HCT116 (cell line): Measurements from ENCODE around the gene NF2. TPM values are rescaled to one million over a fixed set of nuclear protein-coding genes. Genes with fewer than 3 reads are reported as not detected.

ENCODE experiments used
- ATAC-seq: fragments of 200-7000 bp; cut with Tn5 transposase; 2 replicates; pipeline ENCODE4 v1.9.1; 2020; ENCODE audit warnings: mild to moderate bottlenecking, moderate library complexity
- BruUV-seq: library from RNA; stranded (reverse); fragments of 400-500 nt; replicated peaks from 2 replicates; lab custom pipeline; 2021; lab: Mats Ljungman, UMichigan
- CTCF ChIA-PET: fragments of 300-600 bp; sonication (Branson Sonifier 250); formaldehyde crosslinking; loops from one replicate; lab custom pipeline; 2021; ENCODE audit warnings: antibody characterized with exemption; lab: Charles Lee
- POLR2A ChIA-PET: fragments of 300-600, 350-600 bp; sonication (Branson Sonifier 250); formaldehyde crosslinking; loops from one replicate; lab custom pipeline; 2021; ENCODE audit warnings: antibody characterized with exemption; lab: Charles Lee
- RAD21 ChIA-PET, 2 experiments: fragments of 300-600 bp; sonication (Branson Sonifier 250); formaldehyde crosslinking; loops; one replicate each; lab custom pipeline; 2023; ENCODE audit warnings: low total read pairs in 2 of 2; ENCODE audit not compliant: uncharacterized antibody in 2 of 2, unreplicated experiment in 2 of 2, low non-redundant PET in 1 of 2; lab: Charles Lee
- DNase-seq: peaks from one replicate; pipeline ENCODE4 v3.0.0-alpha.2; 2010; ENCODE audit warnings: low read depth, low spot score
- H2AFZ ChIP-seq: fragments of 200-600 bp; shearing (Covaris generic), sonication (generic); 2 replicates; pipeline ENCODE4 v1.6.1; 2017; ENCODE audit warnings: low read depth, mixed run types, mixed read lengths, antibody characterized with exemption, low read length; ENCODE audit not compliant: poor library complexity, severe bottlenecking
- H3K27ac ChIP-seq: 2 replicates; pipeline ENCODE4 v1.5.1; 2012; ENCODE audit warnings: low read depth, low read length
- H3K27me3 ChIP-seq: fragments of 200-600 bp; sonication (generic); 2 replicates; pipeline ENCODE4 v1.6.1; 2016; ENCODE audit warnings: mixed run types, low read length, mixed read lengths; ENCODE audit not compliant: insufficient read depth
- H3K36me3 ChIP-seq, 2 experiments: fragments of 200-500 bp in 1 of 2; fragments of 200-600 bp in 1 of 2; sonication (Bioruptor generic) in 1 of 2; sonication (generic) in 1 of 2; 2 replicates each; pipeline versions ENCODE4 v1.5.1 to v1.6.1; 2014 to 2016; ENCODE audit warnings: low read length in 2 of 2, inconsistent platforms in 1 of 2, mixed read lengths in 1 of 2, mixed run types in 1 of 2; ENCODE audit not compliant: insufficient read depth in 2 of 2, control insufficient read depth in 1 of 2
- H3K4me1 ChIP-seq, 2 experiments: fragments of 200-600 bp in 1 of 2; sonication (generic) in 1 of 2; 2 replicates each; pipeline versions ENCODE4 v1.5.1 to v1.6.1; 2012 to 2017; ENCODE audit warnings: low read length in 2 of 2, inconsistent platforms in 1 of 2, mild to moderate bottlenecking in 1 of 2, mixed read lengths in 1 of 2, mixed run types in 1 of 2, moderate library complexity in 1 of 2; ENCODE audit not compliant: insufficient read depth in 2 of 2, control insufficient read depth in 1 of 2
- H3K4me2 ChIP-seq: fragments of 200-600 bp; sonication (generic); 2 replicates; pipeline ENCODE4 v1.6.1; 2017; ENCODE audit warnings: mixed run types, low read length, mixed read lengths
- H3K4me3 ChIP-seq, 2 experiments: fragments of 200-600 bp in 1 of 2; sonication (generic) in 1 of 2; replicated peaks in 1 of 2; 2 replicates each; pipeline ENCODE4 v1.5.1; 2011 to 2016; ENCODE audit warnings: low read length in 2 of 2, control low read depth in 1 of 2, low read depth in 1 of 2, mild to moderate bottlenecking in 1 of 2, mixed read lengths in 1 of 2, mixed run types in 1 of 2
- H3K79me2 ChIP-seq: fragments of 200-600 bp; sonication (generic); 2 replicates; pipeline ENCODE4 v1.6.1; 2017; ENCODE audit warnings: mild to moderate bottlenecking, mixed run types, low read length, moderate library complexity, mixed read lengths; ENCODE audit not compliant: insufficient read depth
- H3K9ac ChIP-seq: fragments of 200-600 bp; sonication (generic); 2 replicates; pipeline ENCODE4 v1.6.1; 2016; ENCODE audit warnings: low read length, mixed read lengths
- H3K9me2 ChIP-seq: fragments of 200-600 bp; sonication (generic), shearing (Covaris generic); 2 replicates; pipeline ENCODE4 v1.6.1; 2017; ENCODE audit warnings: mixed run types, mild to moderate bottlenecking, moderate library complexity; ENCODE audit not compliant: insufficient read depth
- H3K9me3 ChIP-seq, 2 experiments: fragments of 200-500 bp in 1 of 2; fragments of 200-600 bp in 1 of 2; sonication (Bioruptor generic) in 1 of 2; sonication (generic) in 1 of 2; 2 replicates each; pipeline ENCODE4 v1.6.1; 2014 to 2017; ENCODE audit warnings: low read length in 2 of 2, mixed read lengths in 2 of 2, inconsistent platforms in 1 of 2, low read depth in 1 of 2, mild to moderate bottlenecking in 1 of 2, mixed run types in 1 of 2, moderate library complexity in 1 of 2; ENCODE audit not compliant: control insufficient read depth in 1 of 2, insufficient read depth in 1 of 2
- H4K20me1 ChIP-seq: fragments of 200-600 bp; sonication (generic), shearing (Covaris generic); 2 replicates; pipeline ENCODE4 v1.6.1; 2017; ENCODE audit warnings: mixed run types, mild to moderate bottlenecking, moderate library complexity; ENCODE audit not compliant: insufficient read depth
- ATF3 ChIP-seq: IDR thresholded peaks from 2 replicates; pipeline ENCODE4 v1.6.1; 2012
- CBX3 ChIP-seq: IDR thresholded peaks from 2 replicates; pipeline ENCODE4 v1.6.1; 2012; ENCODE audit warnings: low read depth
- CEBPB ChIP-seq: IDR thresholded peaks from 2 replicates; pipeline ENCODE4 v1.6.1; 2012; ENCODE audit warnings: low read depth
- CTCF ChIP-seq, 3 experiments: fragments of 200-600 bp in 1 of 3; sonication (generic) in 1 of 3; IDR thresholded peaks in 2 of 3; conservative IDR thresholded peaks in 1 of 3; 2 replicates each; pipeline ENCODE4 v1.5.1; 2012 to 2017; ENCODE audit warnings: low read depth in 2 of 3, low read length in 2 of 3, antibody characterized with exemption in 1 of 3, borderline replicate concordance in 1 of 3, control low read depth in 1 of 3, mild to moderate bottlenecking in 1 of 3, mixed read lengths in 1 of 3, mixed run types in 1 of 3, moderate library complexity in 1 of 3; ENCODE audit not compliant: insufficient read depth in 1 of 3
- ELF1 ChIP-seq: IDR thresholded peaks from 2 replicates; pipeline ENCODE4 v1.6.1; 2012; ENCODE audit warnings: low read depth, borderline replicate concordance
- EZH2 ChIP-seq: fragments of 200-600 bp; sonication (generic); IDR thresholded peaks from 2 replicates; pipeline ENCODE4 v1.6.1; 2017; ENCODE audit warnings: antibody characterized with exemption, mixed run types
- SIN3A ChIP-seq: IDR thresholded peaks from 2 replicates; pipeline ENCODE4 v1.6.1; 2012; ENCODE audit warnings: low read depth
- SP1 ChIP-seq: IDR thresholded peaks from 2 replicates; pipeline ENCODE4 v1.6.1; 2012; ENCODE audit warnings: low read depth
- SRF ChIP-seq: IDR thresholded peaks from 2 replicates; pipeline ENCODE4 v1.6.1; 2012; ENCODE audit warnings: low read depth
- TCF7L2 ChIP-seq: IDR thresholded peaks from 2 replicates; pipeline ENCODE4 v1.7.0; 2011; ENCODE audit warnings: borderline replicate concordance, inconsistent platforms; ENCODE audit not compliant: insufficient read depth, insufficient read length; ENCODE audit errors: extremely low read depth
- ZFX ChIP-seq: fragments of 450-650 bp; IDR thresholded peaks from 2 replicates; pipeline ENCODE4 v1.6.1; 2017
- ZNF274 ChIP-seq: fragments of 200-500 bp; sonication (Bioruptor generic); IDR thresholded peaks from 2 replicates; pipeline ENCODE4 v1.6.1; 2014; ENCODE audit warnings: mild to moderate bottlenecking, low read depth, low read length, inconsistent platforms
- intact Hi-C: fragments of 100-400 bp; cut with micrococcal nuclease; formaldehyde crosslinking; loops from 2 replicates; pipeline ENCODE4 v1.10.0; 2022
- total RNA-seq: library from RNA; stranded (reverse); gene quantifications from one replicate; pipeline ENCODE4 v1.2.1, GENCODE V29; 2021; ENCODE audit not compliant: unreplicated experiment

Gene NF2
- total RNA-seq, 1 experiment from 2014 or later, result 70.2 TPM

GRCh38 chr22:29739346-29739875 is 136.0 kb downstream of the NF2 start:
- no peak overlapping the region for H3K4me3 ChIP-seq
- no peaks in the 10 kb centered on the region for H3K4me1 ChIP-seq
- intact Hi-C loops, result no loop called here
- no peaks in the 10 kb centered on the region for H3K79me2 ChIP-seq
- no peak overlapping the region for H3K27ac ChIP-seq
- no peaks in the 10 kb centered on the region for H4K20me1 ChIP-seq
- H3K4me2 ChIP-seq, result no peak overlapping the region
- H3K9me3 ChIP-seq, result no peaks in the 10 kb centered on the region
- ChIA-PET RAD21 (no interaction called here), POLR2A (no interaction called here), CTCF (no interaction called here)
- ATAC-seq (no peak), DNase-seq (no peak)
- H2AFZ ChIP-seq, result no peak overlapping the region
- no peaks in the 10 kb centered on the region for H3K27me3 ChIP-seq
- no TSS peak for BruUV-seq
- no peaks in the 10 kb centered on the region for H3K36me3 ChIP-seq
- no peak for TF ChIP-seq EZH2
- TF ChIP-seq ZFX, result no peak
- TF ChIP-seq SP1, result no peak
- TF ChIP-seq SRF, result no peak
- TF ChIP-seq CTCF (IDR thresholded peaks at IDR 0.05 in 2 of 3, conservative IDR thresholded peaks at IDR 0.05 in 1 of 3; ENCODE audit: borderline replicate concordance in 1 of 3, insufficient read depth in 1 of 3, low read depth in 2 of 3, low read length in 2 of 3), result no peak
- TF ChIP-seq ZNF274, result no peak
- no peak overlapping the region for H3K9ac ChIP-seq
- H3K9me2 ChIP-seq, result no peaks in the 10 kb centered on the region

- Histone ChIP-seq H3K79me2 (no peaks in the 10 kb centered on the region), H3K9me2 (no peaks in the 10 kb centered on the region), H4K20me1 (no peaks in the 10 kb centered on the region), H3K4me1 (no peaks in the 10 kb centered on the region), H3K27ac (no peak overlapping the region), H3K9me3 (no peaks in the 10 kb centered on the region), H3K36me3 (no peaks in the 10 kb centered on the region; a peak in 1 of 4 replicates), H3K27me3 (no peaks in the 10 kb centered on the region), H3K9ac (no peak overlapping the region), H3K4me2 (no peak overlapping the region), H3K4me3 (no peak overlapping the region), H2AFZ (no peak overlapping the region)
- no TSS peak for BruUV-seq
- intact Hi-C loops, result no loop called here
- TF ChIP-seq SIN3A (no peak), ZNF274 (no peak), ZFX (no peak), CTCF (IDR thresholded peaks at IDR 0.05 in 2 of 3, conservative IDR thresholded peaks at IDR 0.05 in 1 of 3; ENCODE audit: borderline replicate concordance in 1 of 3, insufficient read depth in 1 of 3, low read depth in 2 of 3, low read length in 2 of 3) (no peak), SRF (no peak), ATF3 (no peak), TCF7L2 (no peak), CEBPB (no peak), ELF1 (no peak), CBX3 (no peak)
- ChIA-PET RAD21 (no interaction called here), CTCF (no interaction called here), POLR2A (no interaction called here)
- no peak for DNase-seq
- ATAC-seq, result no peak
Measured at GRCh38 chr22:29740216-29740615, 136.8 kb downstream of the NF2 start.
